DOHH2 (cell line): Measurements from ENCODE around the gene SLC48A1.

Experiments used
- EZH2phosphoT487 ChIP-seq: fragments of 200-600 bp; sonication (generic); IDR thresholded peaks from 2 replicates; pipeline ENCODE4 v1.6.1; 2017; ENCODE audit warnings: borderline replicate concordance, mild to moderate bottlenecking, antibody characterized with exemption, low read length, moderate library complexity, mixed read lengths
- TF ChIP-seq, protein P1 (sequence below): fragments of 200-600 bp; sonication (generic); IDR thresholded peaks from one replicate; pipeline ENCODE4 v1.5.1; 2014; ENCODE audit warnings: antibody characterized with exemption, mild to moderate bottlenecking, low read depth, low read length; ENCODE audit not compliant: poor library complexity, severe bottlenecking

DNA sequence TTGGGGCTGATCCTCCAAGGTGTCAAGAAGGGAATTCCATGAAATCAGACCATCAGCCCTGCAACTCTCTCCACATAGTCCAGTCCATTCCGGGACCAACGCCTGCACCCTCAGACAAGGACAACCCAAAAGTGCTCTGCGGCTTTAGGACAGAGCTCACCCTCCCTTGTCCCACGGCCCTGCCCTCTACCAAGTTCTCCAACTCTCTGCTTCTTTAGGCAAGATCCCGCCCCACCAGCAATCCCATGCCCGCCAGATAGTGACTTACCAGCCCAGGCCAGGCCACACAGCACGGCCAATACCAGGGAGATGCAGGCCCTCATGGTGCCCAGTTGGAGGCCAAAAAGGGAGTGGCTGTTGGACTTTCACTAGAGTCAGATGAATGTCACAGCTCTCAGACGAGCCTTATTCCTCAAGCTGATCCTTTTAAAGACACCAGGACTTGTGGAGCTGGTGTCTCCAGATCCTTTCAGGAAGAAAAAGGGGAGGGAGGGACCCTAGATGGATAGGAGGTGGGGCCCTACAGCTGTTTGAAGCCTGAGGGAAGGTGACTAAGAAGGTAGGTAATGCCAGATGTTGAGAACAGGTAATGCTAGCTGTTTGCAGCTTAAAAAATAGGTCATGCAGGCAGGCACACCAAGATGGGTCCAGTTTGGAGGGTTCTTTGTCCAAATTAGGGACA lies 47.8 kb upstream of the SLC48A1 start, which contains the start of gene ENDOU:
- TF ChIP-seq, protein P1, sequence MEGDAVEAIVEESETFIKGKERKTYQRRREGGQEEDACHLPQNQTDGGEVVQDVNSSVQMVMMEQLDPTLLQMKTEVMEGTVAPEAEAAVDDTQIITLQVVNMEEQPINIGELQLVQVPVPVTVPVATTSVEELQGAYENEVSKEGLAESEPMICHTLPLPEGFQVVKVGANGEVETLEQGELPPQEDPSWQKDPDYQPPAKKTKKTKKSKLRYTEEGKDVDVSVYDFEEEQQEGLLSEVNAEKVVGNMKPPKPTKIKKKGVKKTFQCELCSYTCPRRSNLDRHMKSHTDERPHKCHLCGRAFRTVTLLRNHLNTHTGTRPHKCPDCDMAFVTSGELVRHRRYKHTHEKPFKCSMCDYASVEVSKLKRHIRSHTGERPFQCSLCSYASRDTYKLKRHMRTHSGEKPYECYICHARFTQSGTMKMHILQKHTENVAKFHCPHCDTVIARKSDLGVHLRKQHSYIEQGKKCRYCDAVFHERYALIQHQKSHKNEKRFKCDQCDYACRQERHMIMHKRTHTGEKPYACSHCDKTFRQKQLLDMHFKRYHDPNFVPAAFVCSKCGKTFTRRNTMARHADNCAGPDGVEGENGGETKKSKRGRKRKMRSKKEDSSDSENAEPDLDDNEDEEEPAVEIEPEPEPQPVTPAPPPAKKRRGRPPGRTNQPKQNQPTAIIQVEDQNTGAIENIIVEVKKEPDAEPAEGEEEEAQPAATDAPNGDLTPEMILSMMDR = no peak
- TF ChIP-seq EZH2phosphoT487 = no peak
